GM18502 (cell line): ENCODE measurements around the gene TRABD2B.

Experiments
- ATAC-seq: cut with Tn5 transposase; IDR thresholded peaks from one replicate; pipeline ENCODE4 v1.9.1; 2021; ENCODE audit warnings: mild to moderate bottlenecking; ENCODE audit not compliant: unreplicated experiment, poor library complexity

TRABD2B gene

DNA sequence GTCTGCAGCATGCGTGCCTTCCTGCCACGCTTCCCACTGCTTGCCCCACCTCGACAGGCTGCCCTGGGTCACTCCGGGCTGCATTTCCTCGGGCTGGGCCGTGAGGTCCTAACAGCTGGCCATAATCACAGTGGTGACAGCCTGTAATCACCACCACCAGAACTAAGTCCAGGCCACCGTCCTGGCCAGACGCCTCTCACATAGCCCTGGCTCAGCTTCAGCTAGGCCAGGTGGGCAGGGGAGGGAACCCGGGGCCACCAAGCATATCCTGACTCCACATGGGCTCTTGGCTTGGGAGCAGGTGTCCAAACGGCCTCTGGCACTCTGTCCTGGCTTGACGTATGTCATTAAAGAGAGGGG lies 229.5 kb downstream of the TRABD2B start:
- no peak for ATAC-seq

DNA sequence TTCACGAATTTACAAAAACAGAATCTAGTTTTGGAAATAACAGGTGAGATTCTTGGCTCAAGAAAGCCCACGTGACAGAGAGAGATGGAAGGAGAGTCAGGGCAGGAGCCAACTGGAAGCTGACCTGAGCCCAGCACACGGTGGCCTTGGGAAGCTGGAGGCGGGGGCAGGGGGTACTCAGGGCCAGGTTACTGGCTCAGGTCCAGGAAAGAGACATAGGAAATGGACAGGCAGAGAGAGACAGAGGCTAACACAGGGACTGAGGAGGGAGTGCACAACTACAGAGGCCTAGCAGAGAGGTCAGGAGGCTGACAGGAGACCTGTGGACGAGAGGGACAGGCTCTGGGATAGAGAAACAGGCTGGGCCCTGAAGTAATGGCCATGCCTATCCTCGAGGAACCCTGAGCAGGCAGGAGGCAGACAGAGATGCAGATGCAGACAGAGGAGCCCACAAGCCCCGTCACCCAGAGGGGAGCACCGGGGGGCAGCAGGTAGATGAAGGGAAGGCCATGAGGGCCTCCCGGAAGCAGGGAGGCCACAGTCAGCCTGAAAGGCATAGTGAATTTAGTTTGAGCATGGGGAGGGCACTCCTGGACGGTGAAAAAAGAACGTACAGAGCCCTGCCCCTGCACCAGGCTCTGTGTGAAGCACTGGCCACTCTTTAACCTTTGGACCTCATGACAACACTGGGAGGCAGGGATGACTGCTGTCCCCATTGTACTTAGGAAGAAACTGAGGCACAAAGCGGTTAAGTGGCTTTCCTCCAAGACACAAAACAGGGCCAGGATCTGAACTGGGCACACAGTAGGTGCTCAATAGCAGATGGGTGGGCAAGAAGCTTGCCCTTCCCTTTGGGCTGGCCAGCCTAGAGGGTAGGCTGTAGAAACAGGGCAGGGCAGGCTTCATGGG lies 230.1 kb downstream of the TRABD2B start:
- no peak for ATAC-seq

DNA sequence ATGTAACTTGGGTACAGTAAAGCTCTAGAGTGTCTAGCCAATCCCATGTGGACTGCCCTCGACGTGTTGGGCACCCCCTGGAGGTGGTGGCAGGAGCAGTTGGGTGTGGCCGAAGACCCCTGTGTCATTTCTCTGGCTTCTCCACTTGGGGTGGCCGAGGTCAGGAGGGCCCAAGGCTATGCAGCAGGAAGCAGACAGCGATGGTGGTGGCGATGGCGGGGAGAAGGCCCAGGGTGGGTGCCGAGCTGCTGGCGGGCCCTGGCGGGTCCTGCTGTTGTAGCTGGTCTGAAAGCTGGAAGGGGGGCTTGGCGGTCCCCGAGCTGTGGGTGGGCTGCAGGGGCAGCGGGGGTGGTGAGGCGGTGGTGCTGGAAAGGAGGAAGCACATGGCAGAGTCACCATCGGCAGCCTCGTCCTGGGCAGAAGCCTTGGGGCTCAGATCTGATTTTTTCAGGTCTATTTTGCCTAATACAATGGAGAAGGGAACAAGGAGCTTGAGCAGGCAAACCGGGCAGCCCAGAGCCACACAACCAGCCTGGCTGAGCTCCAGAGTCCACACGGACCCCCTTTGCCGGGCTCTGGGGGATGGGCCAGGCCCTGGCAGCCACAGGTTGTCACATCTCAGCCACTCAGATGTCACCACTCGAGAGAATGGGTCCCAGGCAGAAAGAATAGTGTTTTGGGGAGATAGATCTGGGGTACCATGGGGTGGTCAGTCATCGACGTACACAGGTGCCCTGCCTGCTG lies 231.3 kb downstream of the TRABD2B start:
- ATAC-seq = no peak

DNA sequence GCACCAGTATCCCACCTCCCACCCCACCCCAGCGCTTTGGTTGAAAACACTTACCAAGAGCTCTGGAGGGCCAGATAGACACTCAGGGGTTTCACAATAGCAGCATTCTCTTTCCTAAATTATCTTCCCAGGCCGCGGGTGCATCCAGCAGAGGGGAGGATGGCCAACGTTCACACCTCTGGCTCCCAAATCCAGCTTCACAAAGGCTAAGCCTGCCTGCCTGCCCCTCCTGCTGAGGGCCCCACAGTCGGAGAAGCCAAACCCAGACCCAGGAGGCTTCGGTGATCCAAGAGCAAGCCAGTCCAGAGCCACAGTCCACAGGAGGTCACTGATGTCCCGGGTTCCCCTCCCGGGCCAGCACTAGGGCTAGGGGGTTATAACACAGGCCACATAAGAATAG lies 231.9 kb downstream of the TRABD2B start:
- no peak for ATAC-seq

DNA sequence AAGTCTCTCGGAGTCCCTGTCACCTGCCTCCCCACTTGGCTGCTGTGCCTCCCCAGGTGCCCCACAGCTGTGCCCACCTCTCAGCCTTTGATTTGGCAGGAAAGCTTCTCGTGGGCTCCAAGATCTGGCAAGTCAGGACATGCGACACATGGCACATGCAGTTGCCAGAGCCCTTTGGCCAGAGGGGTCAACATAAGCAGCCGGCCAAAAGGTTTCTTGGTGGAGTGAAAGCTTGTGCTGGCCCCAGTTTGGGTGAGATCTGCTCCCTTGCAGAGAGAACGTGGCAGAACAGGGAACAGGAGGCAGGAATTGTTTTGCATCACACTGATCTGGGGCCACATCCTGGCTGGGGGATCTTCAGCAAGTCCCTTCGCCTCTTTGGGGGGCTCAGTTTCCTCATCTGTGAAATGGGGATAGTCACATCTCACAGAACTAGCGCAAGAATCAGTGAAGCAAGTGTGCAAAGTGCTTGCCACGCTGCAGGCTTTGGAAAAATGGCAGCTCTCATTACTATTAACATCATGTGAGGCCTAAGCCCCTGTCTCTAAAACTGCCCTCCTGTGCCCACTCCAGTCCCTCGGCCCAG lies 232.6 kb downstream of the TRABD2B start:
- ATAC-seq = no peak

DNA sequence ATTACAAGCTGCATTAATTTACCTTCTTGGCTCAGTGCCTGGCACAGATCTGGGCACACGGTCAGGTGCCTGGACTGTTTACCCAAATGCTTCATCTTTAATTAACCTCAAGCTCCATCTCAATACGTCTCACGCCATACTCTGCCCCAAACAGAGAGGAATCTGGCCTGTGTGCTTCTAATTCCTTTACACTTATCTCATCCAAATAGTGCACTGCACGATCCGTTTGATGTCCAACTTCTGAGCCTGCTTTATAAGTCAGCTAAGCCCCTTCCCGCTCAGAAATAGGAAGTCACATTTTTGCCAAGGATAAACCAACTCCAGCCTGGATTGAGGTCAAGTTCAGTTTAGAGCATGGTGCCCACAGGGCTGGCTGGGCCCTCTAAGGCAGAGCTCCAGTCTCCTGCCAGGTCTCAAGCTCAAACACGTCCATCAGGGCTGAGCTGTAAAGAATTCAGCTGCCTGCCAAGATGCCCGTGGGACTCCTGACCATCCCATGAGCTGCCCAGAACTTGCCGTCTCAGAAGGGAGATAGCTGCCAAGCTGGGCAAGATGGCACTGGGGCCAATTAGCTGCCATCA lies 233.5 kb downstream of the TRABD2B start:
- ATAC-seq = no peak

DNA sequence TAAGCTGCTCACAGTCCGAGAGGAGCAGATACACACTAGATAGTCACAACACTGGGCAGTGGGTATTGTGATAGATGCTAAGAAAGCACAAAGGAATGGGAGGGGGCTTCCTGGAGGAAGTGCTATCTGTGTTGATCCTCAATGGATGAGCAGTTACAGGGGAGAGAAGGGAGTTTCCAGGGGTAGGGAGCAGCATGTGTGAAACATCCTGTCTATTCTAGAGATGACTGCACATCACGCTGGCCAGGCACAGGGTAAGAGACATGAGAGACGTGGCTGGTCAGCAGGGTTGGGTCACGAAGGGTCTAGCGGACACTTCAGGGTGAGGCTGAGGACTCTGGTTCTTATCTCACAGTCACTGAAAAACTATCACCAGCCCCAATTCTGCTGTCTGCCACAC lies 235.2 kb downstream of the TRABD2B start:
- ATAC-seq = no peak

DNA sequence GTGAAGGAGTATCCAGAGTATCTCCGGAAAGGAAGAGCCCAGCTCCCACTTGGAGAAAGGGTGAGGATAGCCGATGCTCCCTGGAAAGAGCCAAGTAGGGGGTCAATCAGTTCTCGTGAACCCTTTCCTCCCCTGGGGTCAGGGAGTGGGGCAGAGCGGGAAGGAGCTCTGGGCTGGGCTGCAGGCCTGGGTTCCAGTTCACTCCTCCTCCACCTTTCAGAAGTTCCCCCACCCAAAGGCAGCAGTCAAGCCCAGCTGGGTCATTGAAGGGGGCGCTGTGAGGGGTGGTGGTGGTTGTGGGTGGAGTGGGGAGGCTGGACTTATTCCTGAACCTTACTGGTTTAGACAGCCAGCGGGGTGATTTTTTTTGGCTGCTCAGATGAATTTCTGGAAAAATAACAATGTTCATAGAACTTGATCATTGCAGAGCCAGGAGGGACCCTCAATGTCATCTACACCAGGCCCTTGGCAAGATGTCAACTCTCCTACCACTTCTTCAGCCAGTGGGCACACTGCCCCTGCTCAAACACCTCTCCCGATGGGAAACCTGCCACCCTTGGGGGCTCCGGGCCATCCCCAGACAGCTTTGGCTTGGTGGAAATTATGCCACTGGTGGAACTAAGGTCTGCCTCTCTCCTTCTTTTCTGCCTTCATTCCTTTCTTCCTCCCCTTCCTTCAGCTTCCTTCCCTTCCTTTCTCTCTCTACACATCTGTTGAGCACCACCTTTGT lies 235.8 kb downstream of the TRABD2B start:
- no peak for ATAC-seq

DNA sequence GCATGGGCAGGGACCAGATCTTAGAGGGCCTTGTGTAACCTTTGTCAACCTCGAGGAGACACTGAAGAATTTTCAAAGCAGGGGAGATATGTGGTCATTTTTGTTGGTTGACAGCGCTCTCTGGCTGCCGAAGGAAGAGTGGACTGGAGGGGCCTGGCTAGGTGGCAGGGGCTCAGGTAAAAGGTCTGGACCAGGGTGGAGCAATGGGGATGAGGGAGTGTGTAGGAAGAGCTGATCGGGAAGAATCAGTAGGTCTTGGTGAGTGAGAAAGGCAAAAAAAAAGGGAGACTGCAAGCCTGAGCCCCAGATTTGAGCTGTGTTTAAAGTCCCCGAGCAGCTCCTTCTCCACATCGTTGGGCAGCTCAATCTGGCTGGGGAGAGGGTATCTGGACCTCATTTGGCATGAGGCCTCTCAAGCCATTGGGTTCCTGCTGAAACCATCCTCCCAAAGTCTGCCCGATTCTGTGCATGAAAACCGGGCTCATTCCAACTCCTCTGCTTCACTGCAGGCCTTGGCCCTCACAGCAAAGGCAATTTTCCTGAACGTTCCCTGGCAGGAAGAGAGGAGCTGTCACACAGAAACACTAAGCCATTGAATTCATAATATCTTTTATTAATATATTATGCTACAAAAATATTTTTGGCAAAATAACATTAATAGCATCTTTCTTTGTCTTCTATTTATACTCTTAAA lies 237.1 kb downstream of the TRABD2B start:
- no peak for ATAC-seq

DNA sequence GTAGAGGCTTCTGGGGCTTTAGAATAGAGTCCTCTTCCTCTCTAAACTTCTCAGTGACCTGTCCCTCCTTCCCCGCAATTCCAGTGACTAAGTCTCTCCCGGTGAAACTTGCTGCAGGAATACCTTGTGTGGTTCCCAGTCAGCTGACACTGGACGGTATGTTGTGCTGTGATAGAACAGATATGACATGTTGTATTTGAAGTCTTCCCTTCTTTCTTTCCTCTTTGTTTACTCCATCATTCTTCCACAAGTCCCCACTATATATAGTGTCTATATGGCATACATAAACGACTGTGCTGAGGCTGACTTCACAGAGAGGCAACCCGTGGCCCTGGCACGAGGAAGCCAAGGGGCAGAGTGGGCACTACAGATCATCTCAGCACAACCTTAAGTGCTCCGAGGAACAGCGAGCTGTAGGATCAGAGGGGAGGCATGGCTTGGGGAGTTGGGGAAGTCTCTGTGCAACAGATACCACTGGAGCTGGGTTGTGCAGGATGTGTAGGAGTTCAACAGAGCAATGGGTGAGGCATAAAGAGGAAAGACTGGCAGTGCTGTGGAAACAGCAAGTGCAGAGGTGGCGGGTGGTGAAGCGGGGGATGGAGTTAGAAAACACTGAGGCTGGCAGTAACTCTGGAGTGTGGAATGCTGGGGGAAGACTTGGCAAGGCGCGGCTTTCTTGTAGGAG lies 237.8 kb downstream of the TRABD2B start:
- no peak for ATAC-seq

DNA sequence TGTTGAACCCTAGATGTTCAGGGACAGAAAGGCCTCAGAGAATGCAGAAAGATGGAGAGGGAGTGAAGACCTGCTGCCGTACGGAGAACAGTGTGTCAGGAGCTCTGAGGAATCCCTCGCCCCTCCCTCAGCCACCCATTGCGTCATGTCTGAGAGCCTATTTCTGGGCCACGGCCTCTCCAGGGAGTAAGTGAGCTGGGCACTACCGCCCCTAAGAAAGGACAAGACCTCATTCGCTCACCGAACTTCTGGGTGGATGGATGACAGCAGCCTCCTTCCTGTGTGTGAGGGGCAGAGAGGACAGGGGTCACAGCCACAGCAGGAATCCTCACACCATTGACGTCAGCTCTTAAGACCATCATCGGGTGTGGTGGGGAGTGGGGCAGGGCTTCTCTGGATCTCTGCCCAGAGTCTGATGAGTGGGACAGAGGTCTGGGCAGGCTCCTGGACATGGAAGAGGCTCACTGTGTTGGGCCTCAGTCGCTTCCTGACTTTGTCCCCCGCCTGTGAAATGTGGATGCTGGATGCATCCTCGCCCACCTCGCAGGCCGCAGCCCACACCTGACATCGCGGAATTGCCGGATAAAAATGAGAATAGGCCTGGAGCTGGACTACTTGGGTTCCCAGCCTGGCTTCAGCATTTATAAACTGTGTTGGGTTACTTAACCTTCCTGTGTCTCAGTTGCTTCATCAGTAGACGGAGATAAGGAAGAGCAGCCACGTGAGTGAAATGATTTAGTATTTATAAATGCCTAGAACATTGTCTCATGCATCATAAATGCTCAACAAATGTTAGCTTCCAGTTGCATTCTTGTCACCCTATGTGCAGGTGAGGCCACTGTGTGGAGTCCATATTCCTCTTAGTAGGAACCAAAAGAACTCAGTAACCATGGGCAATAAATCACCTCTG lies 238.6 kb downstream of the TRABD2B start:
- ATAC-seq = no peak

DNA sequence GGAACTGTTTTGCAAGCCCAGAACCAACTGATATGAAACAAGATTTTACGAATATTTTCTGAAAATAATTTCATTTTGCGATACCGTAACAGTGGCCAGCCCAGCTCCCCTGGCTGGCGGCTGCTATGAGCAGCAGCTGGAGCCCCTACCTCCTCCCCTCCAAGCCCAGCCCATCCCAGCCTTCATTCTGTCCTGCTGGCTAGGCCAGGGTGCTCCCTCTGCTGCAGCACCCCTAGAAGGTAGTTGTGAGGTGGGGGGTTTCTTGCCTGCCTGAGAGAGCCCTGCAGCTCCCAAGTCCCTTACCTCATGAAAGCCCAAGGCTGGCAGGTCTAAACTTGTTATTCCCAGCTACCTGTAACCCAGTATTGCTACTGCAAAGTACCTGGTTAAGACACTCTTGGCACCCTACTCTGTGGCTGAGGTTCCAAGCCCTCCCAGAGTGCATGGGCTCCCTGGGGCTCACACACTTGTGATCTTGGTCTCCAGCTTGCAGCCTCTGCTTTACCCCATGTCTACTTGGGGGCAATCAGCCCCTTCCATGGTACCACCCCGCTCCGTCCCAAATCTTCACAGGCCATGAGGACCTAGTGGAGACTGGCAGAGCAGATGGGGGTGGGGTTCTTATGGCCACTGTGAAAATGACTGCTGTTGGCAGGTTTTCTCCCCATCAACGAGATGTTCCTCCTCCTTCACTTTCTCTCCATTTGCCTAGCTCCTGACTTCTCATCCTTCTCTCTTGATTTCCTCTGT lies 239.8 kb downstream of the TRABD2B start:
- no peak for ATAC-seq

DNA sequence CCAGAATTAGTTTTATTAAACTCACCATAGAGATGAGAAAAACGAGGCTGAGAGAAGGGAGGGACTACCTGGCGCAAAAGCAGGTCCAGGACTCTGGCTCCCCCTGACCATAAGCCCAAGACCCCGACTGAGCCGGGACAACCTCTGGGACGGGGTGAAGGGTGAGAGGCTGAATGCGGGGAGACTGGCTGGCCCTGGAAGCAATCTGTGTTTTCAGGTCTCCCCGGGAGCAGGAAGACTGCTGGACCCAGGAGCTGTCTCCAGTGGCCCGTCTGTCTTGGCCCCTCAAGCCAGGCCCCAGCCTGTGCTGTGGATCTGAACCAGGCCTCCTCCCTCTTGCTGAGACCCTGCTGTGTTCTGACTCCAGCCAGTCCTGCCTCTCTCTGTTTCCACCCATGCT lies 240.8 kb downstream of the TRABD2B start:
- no peak for ATAC-seq

DNA sequence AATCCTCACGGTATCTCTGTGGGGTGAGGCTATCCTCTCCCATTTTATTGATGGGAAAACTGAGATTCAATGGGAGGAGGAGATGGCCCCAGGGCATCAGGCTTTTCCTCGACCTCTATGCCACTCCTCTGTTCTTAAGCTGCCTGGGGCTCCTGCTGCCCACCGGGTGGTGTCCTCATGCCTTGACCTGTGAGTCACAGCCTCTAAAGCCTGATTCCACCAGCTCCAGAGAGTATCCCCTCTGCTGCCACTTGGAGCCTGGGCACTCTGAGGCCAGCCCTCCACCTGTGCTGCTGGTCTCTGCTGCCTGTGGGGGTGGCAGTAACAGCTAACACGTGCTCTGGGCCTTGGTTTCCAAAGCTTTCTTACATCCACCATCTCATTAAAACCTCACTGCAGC lies 241.2 kb downstream of the TRABD2B start:
- no peak for ATAC-seq

DNA sequence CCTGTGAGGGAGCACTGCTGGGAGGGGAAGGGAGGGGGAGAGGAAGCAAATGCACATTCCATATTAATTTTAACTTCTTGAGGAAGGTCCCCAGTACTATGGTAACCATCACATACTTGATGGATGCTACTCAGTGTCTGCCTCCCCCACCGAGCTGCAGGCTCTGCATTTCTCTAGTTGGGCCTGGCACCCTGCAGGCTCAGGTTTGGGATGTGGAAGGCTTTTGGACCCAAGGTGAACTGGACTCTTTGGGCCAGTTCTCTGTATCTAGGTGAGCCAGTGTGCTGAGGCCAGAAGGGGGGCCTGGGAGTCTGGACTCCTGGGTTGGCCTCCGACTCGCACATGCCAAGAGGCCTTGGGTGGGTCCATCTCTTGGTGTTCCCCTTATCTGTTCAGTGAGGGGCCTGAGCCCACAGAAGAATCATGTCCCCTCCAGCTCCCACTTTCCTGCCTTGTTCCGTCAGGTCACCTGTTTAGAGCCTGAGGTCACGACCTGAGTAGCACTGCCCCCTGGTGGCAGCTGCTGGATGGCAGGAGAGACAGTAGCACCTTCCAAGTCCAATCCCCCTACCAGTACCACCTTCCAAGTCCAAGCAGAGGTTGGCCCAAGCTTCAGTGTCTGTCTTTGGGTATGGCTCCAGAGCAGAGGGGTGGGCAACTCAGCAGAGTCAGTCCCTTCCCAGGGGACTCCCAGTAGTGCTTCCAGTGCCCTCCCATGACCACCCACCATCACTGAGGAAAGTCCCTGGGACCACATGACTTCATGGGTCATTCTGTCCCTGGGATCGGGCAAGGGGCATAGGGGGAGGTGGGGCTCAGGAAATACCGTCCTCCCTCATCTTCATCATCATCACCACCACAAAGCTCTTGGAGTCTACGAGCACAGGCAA lies 241.8 kb downstream of the TRABD2B start:
- peak; percentile 57 for ATAC-seq

DNA sequence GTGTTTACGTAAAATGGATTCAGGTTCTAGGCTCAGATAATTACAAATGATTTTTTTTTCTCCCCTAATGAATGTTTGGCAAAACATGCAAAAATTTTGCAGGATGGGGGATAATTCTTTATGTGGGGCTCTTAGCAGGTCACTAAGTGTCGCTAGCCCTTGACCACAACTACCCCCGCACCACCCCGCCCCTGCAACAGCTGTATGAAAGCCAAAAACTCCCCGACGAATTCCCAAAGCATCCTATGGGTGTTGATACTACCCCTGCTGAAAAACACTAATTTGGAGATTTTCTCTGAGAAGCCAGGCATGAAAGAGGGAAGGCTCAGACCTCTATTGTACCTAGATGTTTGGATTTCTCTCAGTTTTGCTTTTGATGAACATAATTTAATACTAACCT lies 243.0 kb downstream of the TRABD2B start:
- ATAC-seq = no peak

DNA sequence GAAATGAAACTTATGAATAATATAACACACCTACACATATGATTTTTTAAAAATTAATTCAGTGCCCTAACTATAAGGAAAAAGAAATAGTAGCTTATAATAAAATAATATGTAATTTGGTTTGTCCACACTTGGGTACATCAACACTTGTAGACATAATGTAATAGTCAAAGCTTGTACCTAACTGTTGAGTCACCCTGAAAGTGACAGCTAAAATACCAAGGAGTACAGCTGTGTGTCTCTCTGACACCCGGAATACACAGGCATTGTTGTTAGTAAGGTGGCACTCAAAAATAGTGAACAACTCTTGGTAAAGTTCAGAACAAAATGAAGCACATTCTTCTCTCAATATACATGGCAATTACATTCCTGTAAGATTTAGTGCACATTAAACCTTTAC lies 243.4 kb downstream of the TRABD2B start:
- ATAC-seq = no peak
